Suppressor macrophage (primary cell): ENCODE results near the gene RTL10.

Experiments
- DNase-seq, 4 experiments: peaks; one replicate each; pipeline ENCODE4 v3.0.0-alpha.2; 2020 to 2022

The RTL10 gene

DNA sequence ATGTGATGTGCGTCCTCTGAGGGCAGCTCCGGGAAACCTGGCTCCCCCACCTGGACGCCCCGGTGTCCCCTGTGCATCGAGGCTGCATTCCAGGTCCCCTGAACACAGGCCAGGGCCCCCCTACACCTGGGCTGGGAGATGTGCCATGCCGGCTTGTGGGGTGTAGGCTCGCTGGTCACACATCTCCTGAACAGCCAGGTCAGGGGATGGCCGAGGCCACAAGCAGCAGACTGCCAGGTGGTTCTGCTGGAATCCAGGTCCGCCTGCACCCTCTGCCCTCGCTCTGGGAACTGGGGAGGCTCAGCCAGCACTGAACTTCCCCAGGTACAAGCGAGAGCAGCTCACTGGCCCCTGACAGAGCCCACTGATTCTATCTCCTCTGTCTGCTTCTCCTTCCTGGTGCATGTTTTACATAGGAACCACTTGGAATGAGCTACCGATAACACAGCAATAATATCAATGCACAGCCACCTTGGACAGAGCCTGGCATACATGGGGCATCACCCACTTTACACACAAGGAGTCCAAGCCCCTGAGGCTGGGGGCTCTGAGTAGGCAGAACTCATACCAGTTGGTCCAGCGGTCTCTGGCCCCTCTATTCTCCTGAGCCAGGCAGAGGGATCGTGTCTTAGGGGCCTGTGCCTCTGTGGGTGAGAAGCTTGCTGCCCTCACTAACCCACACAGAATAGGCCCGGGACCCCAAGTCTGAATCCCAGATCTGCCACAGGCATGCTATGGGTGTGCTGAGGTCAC is 47.3 kb downstream of the RTL10 start:
- DNase-seq = no peak

DNA sequence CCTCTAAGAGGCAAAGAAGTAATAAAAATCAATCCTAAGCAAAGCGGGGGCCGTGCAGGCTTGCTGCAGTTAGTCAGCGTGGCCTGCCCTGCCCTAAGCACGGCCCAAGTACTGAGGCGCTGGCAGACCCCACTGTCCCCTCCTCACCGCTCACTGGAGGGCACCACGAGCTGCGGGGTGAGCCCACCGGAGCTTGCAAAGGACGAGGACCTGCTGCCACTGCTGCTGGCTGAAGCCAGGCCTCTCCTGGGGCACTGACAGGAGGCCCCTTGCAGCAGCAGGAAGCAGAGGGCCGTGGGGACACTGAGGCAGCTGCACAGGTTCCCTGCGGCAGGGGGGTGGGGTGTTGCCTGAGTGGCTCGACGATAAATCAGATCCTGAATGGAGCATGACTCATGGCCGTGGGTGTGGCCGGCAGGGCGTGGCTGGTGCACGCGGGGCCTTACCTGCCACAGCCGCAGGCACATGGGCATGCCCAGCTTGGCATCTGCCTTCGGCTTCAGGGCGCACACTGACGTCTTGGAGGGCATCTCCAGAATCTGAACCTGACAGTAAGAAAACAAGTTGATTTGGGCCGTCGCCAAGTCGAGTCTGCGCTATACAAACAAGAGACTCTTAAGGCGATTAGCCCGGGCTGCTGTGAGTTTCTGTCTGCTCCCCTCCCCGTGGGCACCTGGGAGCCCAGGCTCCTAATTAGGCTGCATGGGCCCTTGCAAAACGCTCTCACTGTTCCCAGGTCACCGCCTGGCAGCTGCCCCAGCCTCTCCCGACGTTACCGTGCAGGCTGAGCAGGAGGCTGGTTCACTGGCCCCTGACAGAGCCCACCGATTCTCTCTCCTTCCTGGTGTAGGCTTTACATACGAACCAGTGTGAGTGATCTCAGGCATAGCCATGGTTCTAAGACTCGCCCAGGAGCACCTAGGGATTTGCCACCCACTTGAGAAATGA is 48.2 kb downstream of the RTL10 start:
- no peak for DNase-seq

DNA sequence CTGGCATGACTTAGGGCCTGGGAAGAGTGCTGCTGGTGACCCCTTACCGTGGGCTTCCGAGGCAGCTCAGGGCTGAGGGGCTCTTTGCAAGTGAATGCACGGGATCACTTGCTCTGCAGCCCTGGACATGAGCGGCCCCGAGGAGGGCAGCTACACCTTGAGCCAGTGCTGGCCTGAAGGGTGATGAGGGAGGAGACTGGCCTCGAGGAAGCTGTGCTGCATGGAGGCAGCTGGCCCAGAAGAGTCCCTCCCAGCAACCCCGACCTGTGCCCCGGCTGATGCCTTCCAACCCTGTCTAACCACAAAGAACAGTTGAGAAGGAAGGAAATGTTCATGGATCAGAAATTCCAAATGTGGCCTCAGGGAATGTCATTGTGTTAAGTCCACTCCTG is 48.9 kb downstream of the RTL10 start:
- no peak for DNase-seq
